H1 (cell line): ENCODE results near the gene DHRS2. TPM values are rescaled to one million over a fixed set of nuclear protein-coding genes. Genes with fewer than 3 reads are reported as not detected.

Experiments used
- E2F6 ChIP-seq: IDR thresholded peaks from 2 replicates; pipeline ENCODE4 v1.6.1; 2012; ENCODE audit warnings: inconsistent platforms
- JUND ChIP-seq: IDR thresholded peaks from 2 replicates; pipeline ENCODE4 v1.6.1; 2011; ENCODE audit warnings: mild to moderate bottlenecking, improper control_type of control experiment, low read length
- polyA plus RNA-seq, 7 experiments: library from polyadenylated mRNA; depleted of rRNA in 3 of 7; stranded (reverse) in 5 of 7; unstranded in 2 of 7; fragments of >200 nt in 5 of 7; fragments of 200-250 nt in 2 of 7; gene quantifications; 1 replicate in 5 of 7; 2 replicates in 1 of 7; 4 replicates in 1 of 7; pipeline versions ENCODE4 v1.2.1 to v1.2.3, GENCODE V29; 2011 to 2013; ENCODE audit warnings: missing spikeins in 2 of 7, mixed read lengths in 2 of 7
- total RNA-seq: library from RNA; stranded (reverse); fragmentation: NEBNext Ultra II Directional; extraction: Animal tissue kit (Norgen Biotek cat#: 25700); gene quantifications from 2 replicates; pipeline ENCODE4 v1.2.1, GENCODE V29; 2021

The DHRS2 gene
- total and polyA plus RNA-seq, 2 of the 8 experiments (the other 6 are each of a cell fraction or from before 2014, with no cell fraction given), result 1.1 to 3.5 TPM

- TF ChIP-seq E2F6 (no peak), JUND (no peak)
- TF ChIP-seq, all 59 proteins: peak for 0
These were observed 35.4 kb upstream of the DHRS2 start (continued) for GRCh38 chr14:23600806-23601205.
